Measurements from ENCODE around the gene CCDC152. TPM values are rescaled to one million over a fixed set of nuclear protein-coding genes. Genes with fewer than 3 reads are reported as not detected.
A peak's percentile ranks its signal among the peaks of the same experiment; 100 is the strongest.

The CCDC152 gene
- total RNA-seq, 4 donors from 2014 or later = 0.48 TPM; not detected in 3

GRCh38 chr5:42799241-42799608, 42.6 kb downstream of the CCDC152 start:
- Histone ChIP-seq H3K9me3 (no peaks in the 10 kb centered on the region), H3K4me3 (no peak overlapping the region), H3K27ac (no peak overlapping the region), H3K4me1 (no peaks in the 10 kb centered on the region), H3K27me3 (no peaks in the 10 kb centered on the region), H3K36me3 (peaks cover 0 to 30% (median 1%) of the 10 kb centered on the region in 4 donors)
- in situ Hi-C loops (cut with MboI; ENCODE audit: low pct_ligation_motif_present in 1 of 4, low pct_unique_long_range_greater_than_20kb in 1 of 4, low sequenced_read_pairs in 3 of 4) = no loop called here
- intact Hi-C loops (cut with DNase I; ENCODE audit: low total_unique reads) = no loop called here
- TF ChIP-seq POLR2A (IDR thresholded peaks at IDR 0.05) (no peak), POLR2AphosphoS5 (IDR thresholded peaks at IDR 0.05) (no peak), EP300 (IDR thresholded peaks at IDR 0.05; ENCODE audit: low read depth) (no peak), CTCF (IDR thresholded peaks at IDR 0.05) (no peak)
- no peak for DNase-seq

GRCh38 chr5:42799668-42800114, 43.1 kb downstream of the CCDC152 start:
- 84 to 88% methylated on average over 8 to 9 of the region's 9 CpGs for WGBS, 2 donors (ENCODE audit: low coverage in 1 of 2)
- in situ Hi-C loops (cut with MboI; ENCODE audit: low pct_ligation_motif_present in 1 of 4, low pct_unique_long_range_greater_than_20kb in 1 of 4, low sequenced_read_pairs in 3 of 4) = no loop called here
- Histone ChIP-seq H3K4me3 (no peak overlapping the region), H3K4me1 (no peaks in the 10 kb centered on the region), H3K36me3 (peaks cover 0 to 34% (median 2%) of the 10 kb centered on the region in 4 donors), H3K27ac (no peak overlapping the region), H3K9me3 (no peaks in the 10 kb centered on the region), H3K27me3 (no peaks in the 10 kb centered on the region)
- intact Hi-C loops (cut with DNase I; ENCODE audit: low total_unique reads) = no loop called here
- TF ChIP-seq CTCF (IDR thresholded peaks at IDR 0.05) (no peak), POLR2AphosphoS5 (IDR thresholded peaks at IDR 0.05) (no peak), EP300 (IDR thresholded peaks at IDR 0.05; ENCODE audit: low read depth) (no peak), POLR2A (IDR thresholded peaks at IDR 0.05) (peak; percentile 37)
- DNase-seq = no peak

GRCh38 chr5:42800748-42801330, 44.2 kb downstream of the CCDC152 start:
- TF ChIP-seq CTCF (IDR thresholded peaks at IDR 0.05) = no peak
- no peak for TF ChIP-seq EP300 (IDR thresholded peaks at IDR 0.05; ENCODE audit: low read depth)
- TF ChIP-seq POLR2A (IDR thresholded peaks at IDR 0.05) = no peak
- no peak for TF ChIP-seq POLR2AphosphoS5 (IDR thresholded peaks at IDR 0.05)
- in situ Hi-C loops (cut with MboI; ENCODE audit: low pct_ligation_motif_present in 1 of 4, low pct_unique_long_range_greater_than_20kb in 1 of 4, low sequenced_read_pairs in 3 of 4) = no loop called here
- WGBS, 2 donors (ENCODE audit: low coverage in 1 of 2) = 69 to 71% methylated on average over 6 to 8 of the region's 8 CpGs
- H3K4me1 ChIP-seq = no peaks in the 10 kb centered on the region
- no peaks in the 10 kb centered on the region for H3K27me3 ChIP-seq
- H3K4me3 ChIP-seq = no peak overlapping the region
- intact Hi-C loops (cut with DNase I; ENCODE audit: low total_unique reads) = no loop called here
- no peaks in the 10 kb centered on the region for H3K9me3 ChIP-seq
- H3K36me3 ChIP-seq = peaks cover 0 to 42% (median 8%) of the 10 kb centered on the region in 4 donors
- no peak overlapping the region for H3K27ac ChIP-seq
- DNase-seq = no peak

GRCh38 chr5:42801516-42802166, 45.0 kb downstream of the CCDC152 start:
- WGBS, 2 donors (ENCODE audit: low coverage in 1 of 2) = 86 to 95% methylated on average over 5 to 6 of the region's 6 CpGs
- no peaks in the 10 kb centered on the region for H3K4me1 ChIP-seq
- TF ChIP-seq POLR2AphosphoS5 (IDR thresholded peaks at IDR 0.05) = no peak
- no peak for TF ChIP-seq POLR2A (IDR thresholded peaks at IDR 0.05)
- TF ChIP-seq CTCF (IDR thresholded peaks at IDR 0.05) = no peak
- no peak for TF ChIP-seq EP300 (IDR thresholded peaks at IDR 0.05; ENCODE audit: low read depth)
- no peaks in the 10 kb centered on the region for H3K27me3 ChIP-seq
- no peaks in the 10 kb centered on the region for H3K9me3 ChIP-seq
- H3K4me3 ChIP-seq = no peak overlapping the region
- in situ Hi-C loops (cut with MboI; ENCODE audit: low pct_ligation_motif_present in 1 of 4, low pct_unique_long_range_greater_than_20kb in 1 of 4, low sequenced_read_pairs in 3 of 4) (no loop called here), intact Hi-C loops (cut with DNase I; ENCODE audit: low total_unique reads) (no loop called here)
- H3K36me3 ChIP-seq = peaks cover 0 to 49% (median 8%) of the 10 kb centered on the region in 4 donors
- H3K27ac ChIP-seq = no peak overlapping the region
- no peak for DNase-seq

All from transverse colon (tissue), 4 donors.